Occipital lobe (tissue), 2 donors: ENCODE measurements around the gene TRABD2B. TPM values are rescaled to one million over a fixed set of nuclear protein-coding genes. Genes with fewer than 3 reads are reported as not detected.

Experiments used
- DNase-seq: peaks from one replicate; lab custom pipeline; 2025; lab: John Stamatoyannopoulos, UW
- total RNA-seq: library from RNA; depleted of rRNA; stranded (reverse); fragments of >200 nt; gene quantifications from one replicate; pipeline ENCODE4 v1.2.3, GENCODE V29; 2014

The TRABD2B gene
- total RNA-seq, 1 donor from 2014 or later: under 0.01 TPM

GRCh38 chr1:47912756-47913155, 84.4 kb downstream of the TRABD2B start:
- no peak for DNase-seq

GRCh38 chr1:47911892-47912291, 85.3 kb downstream of the TRABD2B start:
- no peak for DNase-seq

- DNase-seq: no peak
Observed at GRCh38 chr1:47911424-47911823, 85.8 kb downstream of the TRABD2B start.

GRCh38 chr1:47908258-47908657, 88.9 kb downstream of the TRABD2B start:
- DNase-seq: no peak

GRCh38 chr1:47907177-47907528, 90.0 kb downstream of the TRABD2B start:
- DNase-seq: no peak

GRCh38 chr1:47906527-47907176, 90.5 kb downstream of the TRABD2B start:
- no peak for DNase-seq

- no peak for DNase-seq
Observed at GRCh38 chr1:47906009-47906432, 91.2 kb downstream of the TRABD2B start.

GRCh38 chr1:47903723-47904122, 93.5 kb downstream of the TRABD2B start:
- DNase-seq: no peak

- DNase-seq: no peak
Observed at GRCh38 chr1:47901001-47901575, 96.1 kb downstream of the TRABD2B start.

- DNase-seq: no peak
Observed at GRCh38 chr1:47898133-47898845, 98.9 kb downstream of the TRABD2B start.

- DNase-seq: no peak
Observed at GRCh38 chr1:47895279-47896125, 101.7 kb downstream of the TRABD2B start.

- DNase-seq: no peak
Observed at GRCh38 chr1:47894410-47895278, 102.5 kb downstream of the TRABD2B start.

- no peak for DNase-seq
Observed at GRCh38 chr1:47893412-47893811, 103.8 kb downstream of the TRABD2B start.

- DNase-seq: no peak
Observed at GRCh38 chr1:47890779-47891178, 106.4 kb downstream of the TRABD2B start.

GRCh38 chr1:47888294-47888629, 108.9 kb downstream of the TRABD2B start:
- DNase-seq: no peak

- DNase-seq: no peak
Observed at GRCh38 chr1:47887475-47888293, 109.5 kb downstream of the TRABD2B start.

GRCh38 chr1:47887060-47887459, 110.1 kb downstream of the TRABD2B start:
- no peak for DNase-seq

GRCh38 chr1:47886141-47886540, 111.0 kb downstream of the TRABD2B start:
- no peak for DNase-seq

- DNase-seq: no peak
Observed at GRCh38 chr1:47885062-47885830, 111.9 kb downstream of the TRABD2B start.
